GM20000 (cell line): ENCODE measurements around the gene TOR1AIP2.

Experiments
- DNase-seq: peaks from one replicate; pipeline ENCODE4 v3.0.0; 2012; ENCODE audit warnings: low spot score
- CTCF ChIP-seq: IDR thresholded peaks from 2 replicates; pipeline ENCODE4 v1.5.1; 2012; ENCODE audit warnings: mild to moderate bottlenecking, control low read depth; ENCODE audit errors: extremely low read depth, missing control alignments

TOR1AIP2 gene

GRCh38 chr1:179823693-179824092, 53.9 kb downstream of the TOR1AIP2 start:
- no peak for TF ChIP-seq CTCF
- DNase-seq = no peak

DNA sequence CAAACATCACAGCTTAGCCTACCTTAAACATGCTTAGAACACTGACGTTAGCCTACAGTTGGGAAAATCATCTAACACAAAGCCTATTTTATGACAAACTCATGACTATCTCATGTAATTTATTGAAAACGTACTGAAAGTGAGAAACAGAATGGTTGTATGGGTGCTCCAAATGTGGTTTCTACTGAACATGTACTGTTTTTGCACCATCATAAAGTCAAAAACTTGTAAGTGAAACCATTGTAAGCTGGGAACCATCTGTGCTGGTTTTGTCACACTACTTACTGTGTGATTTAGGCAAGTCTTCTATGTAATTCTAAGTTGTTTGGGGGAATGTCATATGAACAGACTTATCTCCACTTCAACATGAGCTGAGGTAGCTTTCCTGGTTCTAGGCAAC, 55.5 kb downstream of the TOR1AIP2 start:
- no peak for DNase-seq
- no peak for TF ChIP-seq CTCF

GRCh38 chr1:179821524-179821923, 56.1 kb downstream of the TOR1AIP2 start:
- DNase-seq = no peak
- TF ChIP-seq CTCF = no peak

DNA sequence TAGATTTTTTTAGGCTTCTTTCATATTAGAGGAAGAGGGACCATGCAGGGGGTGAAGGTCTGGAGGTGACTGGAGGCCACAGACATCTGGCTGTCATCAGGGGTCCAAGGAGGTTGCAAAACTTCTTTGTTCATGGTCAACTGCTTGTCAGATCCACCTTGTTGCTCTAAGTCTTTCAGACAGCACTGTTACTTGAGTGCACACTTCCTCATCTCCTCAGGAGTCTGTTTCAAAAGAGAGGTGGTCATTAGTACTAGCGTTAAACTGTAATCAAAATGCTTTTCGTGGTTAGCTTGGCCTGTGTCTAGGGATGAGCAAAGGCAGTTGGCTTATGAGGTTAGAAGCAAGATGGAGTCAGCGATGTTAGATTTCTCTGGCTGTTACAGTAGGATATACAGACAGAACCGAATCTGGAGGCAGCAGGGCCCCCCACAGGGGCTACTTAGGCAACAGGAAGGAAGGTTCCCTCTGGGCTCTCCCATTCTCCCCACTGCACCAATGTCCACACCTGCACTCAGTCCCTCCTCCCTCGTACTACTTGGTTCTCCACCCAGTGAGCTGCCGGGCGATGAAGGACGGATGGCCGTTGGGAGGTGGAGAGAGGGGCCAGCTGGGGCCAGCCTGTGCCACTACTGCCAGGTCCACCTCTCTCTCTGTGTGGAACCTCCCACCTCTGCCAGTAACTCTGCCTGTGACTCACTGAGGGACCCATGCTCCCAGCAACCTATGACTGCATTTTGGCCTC, 57.2 kb downstream of the TOR1AIP2 start:
- TF ChIP-seq CTCF = no peak

GRCh38 chr1:179818743-179819173, 58.8 kb downstream of the TOR1AIP2 start:
- no peak for DNase-seq

More for the DNA sequence above, 57.2 kb downstream of the TOR1AIP2 start:
- no peak for DNase-seq

DNA sequence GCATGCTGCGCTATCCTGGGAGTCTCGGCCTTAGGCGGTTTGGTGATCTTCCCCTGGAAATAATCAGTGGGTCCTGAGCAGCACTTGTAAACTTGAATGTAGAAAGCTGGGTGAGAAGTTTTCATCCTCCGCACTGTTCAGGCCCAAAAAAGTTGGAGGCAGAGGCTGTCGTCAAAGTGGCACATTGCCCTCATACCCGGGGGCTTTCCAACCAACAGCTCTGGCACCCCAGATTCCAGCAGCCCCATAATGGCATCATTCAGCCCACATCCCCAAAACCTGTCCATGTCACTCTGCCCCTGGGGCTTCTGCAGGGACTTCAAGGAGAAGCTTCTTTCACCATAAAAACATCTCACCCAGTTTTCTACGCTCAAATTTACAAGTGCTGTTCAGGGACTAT, 59.3 kb downstream of the TOR1AIP2 start:
- no peak for DNase-seq
- no peak for TF ChIP-seq CTCF

More at GRCh38 chr1:179818743-179819173, 58.8 kb downstream of the TOR1AIP2 start:
- TF ChIP-seq CTCF = no peak

DNA sequence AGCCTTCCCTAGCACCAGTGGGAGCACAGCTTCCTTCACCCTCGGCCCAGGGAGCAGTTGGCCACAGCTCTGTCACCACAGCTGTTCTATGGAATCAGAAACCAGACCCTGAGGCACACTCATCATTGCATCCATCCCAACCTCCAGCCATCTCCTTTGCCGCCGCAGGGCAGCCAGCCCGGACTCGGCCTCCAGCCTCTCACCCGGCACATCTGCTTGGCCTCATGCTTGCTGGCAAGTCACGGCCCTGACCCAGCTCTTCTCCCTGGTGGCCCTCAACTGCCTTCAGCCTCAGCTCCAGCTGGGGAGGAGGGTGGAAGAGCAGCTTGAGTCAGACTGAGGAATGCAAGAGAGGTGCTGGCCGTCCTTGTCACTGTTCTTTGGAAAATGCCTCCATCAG, 59.8 kb downstream of the TOR1AIP2 start:
- DNase-seq = no peak
- TF ChIP-seq CTCF = no peak
